Panc1 (cell line): Measurements from ENCODE around the gene CHRM4.

ENCODE experiments used
- CTCF ChIP-seq: fragments of 450-650 bp; IDR thresholded peaks from 2 replicates; pipeline ENCODE4 v1.5.1; 2017; ENCODE audit warnings: mild to moderate bottlenecking
- POLR2AphosphoS5 ChIP-seq: IDR thresholded peaks from 2 replicates; pipeline ENCODE4 v1.6.1; 2012; ENCODE audit warnings: mild to moderate bottlenecking, low read depth, low read length, moderate library complexity
- TCF7L2 ChIP-seq: IDR thresholded peaks from 2 replicates; pipeline ENCODE4 v1.6.1; 2011; ENCODE audit warnings: mild to moderate bottlenecking, low read depth, low read length, inconsistent platforms

GRCh38 chr11:46375392-46376101, 16.0 kb downstream of the CHRM4 start:
- TF ChIP-seq CTCF (no peak), POLR2AphosphoS5 (no peak), TCF7L2 (no peak)
